Measurements from ENCODE around the gene DCP1B. TPM values are rescaled to one million over a fixed set of nuclear protein-coding genes. Genes with fewer than 3 reads are reported as not detected.

DCP1B gene
- total RNA-seq, 1 experiment from 2014 or later = 4.8 TPM

DNA sequence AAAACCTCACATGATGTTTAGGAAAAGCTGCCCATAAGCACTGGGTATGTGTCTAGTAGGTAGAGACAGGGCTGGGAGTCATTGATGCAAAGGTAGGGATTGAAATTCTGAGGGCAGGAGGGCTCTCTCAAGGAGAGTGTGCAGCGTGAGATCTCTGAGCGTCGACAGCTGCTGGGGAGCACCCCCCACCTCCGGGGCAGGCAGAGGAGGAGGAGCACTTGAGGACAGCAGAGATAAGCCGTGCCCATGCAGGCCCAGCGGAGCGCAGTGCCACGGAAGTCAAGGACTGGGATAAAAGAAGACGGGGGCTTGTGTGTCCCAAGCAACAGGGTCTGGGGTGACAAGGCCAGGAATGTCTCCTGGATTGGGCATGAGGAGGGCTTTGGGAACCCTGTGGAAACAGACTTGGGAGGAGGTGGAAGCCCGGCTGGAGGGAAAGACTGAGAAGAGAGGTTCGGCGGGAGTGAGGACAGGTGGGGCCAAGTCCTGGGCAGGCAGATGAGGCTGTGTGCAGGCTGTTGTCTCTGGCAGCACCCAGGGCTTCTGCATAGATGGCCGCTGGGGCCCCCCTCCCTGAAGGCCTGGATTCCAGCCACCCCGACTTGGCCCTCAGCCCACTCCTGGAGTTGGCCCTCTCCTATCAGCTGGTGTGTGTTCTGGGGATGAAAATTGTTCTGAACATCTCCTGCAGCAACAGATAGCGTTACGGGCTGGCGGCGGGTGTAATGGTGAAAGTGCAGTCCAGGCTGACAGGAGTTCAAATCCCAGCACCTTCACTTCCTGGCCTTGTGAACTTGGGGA, 87.7 kb downstream of the DCP1B start:
- Histone ChIP-seq H3K4me3 (ENCODE audit: low read depth in 2 of 2, low read length in 2 of 2) (no peak overlapping the region), H3K36me3 (ENCODE audit: control insufficient read depth, insufficient read depth, low read length) (no peaks in the 10 kb centered on the region), H3K4me1 (ENCODE audit: control insufficient read depth, insufficient read depth, low read length) (no peaks in the 10 kb centered on the region), H3K9me3 (ENCODE audit: control insufficient read depth, insufficient read depth, low read depth, low read length) (no peaks in the 10 kb centered on the region), H3K27ac (ENCODE audit: low read length) (no peak overlapping the region), H3K27me3 (ENCODE audit: control insufficient read depth, insufficient read depth, low read length) (no peaks in the 10 kb centered on the region)
- intact Hi-C loops (cut with micrococcal nuclease; ENCODE audit: unreplicated experiment) = no loop called here
- ATAC-seq = no peak
- CTCF ChIA-PET = no interaction called here
- no peak for DNase-seq (ENCODE audit: low read depth, low spot score)
- in situ Hi-C loops (cut with HindIII; ENCODE audit: low pct_unique_long_range_greater_than_20kb, low sequenced_read_pairs) = no loop called here
- POLR2A ChIA-PET = no interaction called here
- no TSS peak for BruUV-seq (replicated peaks)
- no peak for TF ChIP-seq POLR2AphosphoS5 (IDR thresholded peaks at IDR 0.05; ENCODE audit: low read depth, low read length)
- TF ChIP-seq, protein P1, sequence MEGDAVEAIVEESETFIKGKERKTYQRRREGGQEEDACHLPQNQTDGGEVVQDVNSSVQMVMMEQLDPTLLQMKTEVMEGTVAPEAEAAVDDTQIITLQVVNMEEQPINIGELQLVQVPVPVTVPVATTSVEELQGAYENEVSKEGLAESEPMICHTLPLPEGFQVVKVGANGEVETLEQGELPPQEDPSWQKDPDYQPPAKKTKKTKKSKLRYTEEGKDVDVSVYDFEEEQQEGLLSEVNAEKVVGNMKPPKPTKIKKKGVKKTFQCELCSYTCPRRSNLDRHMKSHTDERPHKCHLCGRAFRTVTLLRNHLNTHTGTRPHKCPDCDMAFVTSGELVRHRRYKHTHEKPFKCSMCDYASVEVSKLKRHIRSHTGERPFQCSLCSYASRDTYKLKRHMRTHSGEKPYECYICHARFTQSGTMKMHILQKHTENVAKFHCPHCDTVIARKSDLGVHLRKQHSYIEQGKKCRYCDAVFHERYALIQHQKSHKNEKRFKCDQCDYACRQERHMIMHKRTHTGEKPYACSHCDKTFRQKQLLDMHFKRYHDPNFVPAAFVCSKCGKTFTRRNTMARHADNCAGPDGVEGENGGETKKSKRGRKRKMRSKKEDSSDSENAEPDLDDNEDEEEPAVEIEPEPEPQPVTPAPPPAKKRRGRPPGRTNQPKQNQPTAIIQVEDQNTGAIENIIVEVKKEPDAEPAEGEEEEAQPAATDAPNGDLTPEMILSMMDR (IDR thresholded peaks at IDR 0.05) = no peak
- no peak for TF ChIP-seq TCF7L2 (IDR thresholded peaks at IDR 0.05; ENCODE audit: low read depth, low read length)
- TF ChIP-seq SIN3A (IDR thresholded peaks at IDR 0.05; ENCODE audit: borderline replicate concordance, insufficient read depth, low read depth, low read length) = no peak
- TF ChIP-seq, protein P2, sequence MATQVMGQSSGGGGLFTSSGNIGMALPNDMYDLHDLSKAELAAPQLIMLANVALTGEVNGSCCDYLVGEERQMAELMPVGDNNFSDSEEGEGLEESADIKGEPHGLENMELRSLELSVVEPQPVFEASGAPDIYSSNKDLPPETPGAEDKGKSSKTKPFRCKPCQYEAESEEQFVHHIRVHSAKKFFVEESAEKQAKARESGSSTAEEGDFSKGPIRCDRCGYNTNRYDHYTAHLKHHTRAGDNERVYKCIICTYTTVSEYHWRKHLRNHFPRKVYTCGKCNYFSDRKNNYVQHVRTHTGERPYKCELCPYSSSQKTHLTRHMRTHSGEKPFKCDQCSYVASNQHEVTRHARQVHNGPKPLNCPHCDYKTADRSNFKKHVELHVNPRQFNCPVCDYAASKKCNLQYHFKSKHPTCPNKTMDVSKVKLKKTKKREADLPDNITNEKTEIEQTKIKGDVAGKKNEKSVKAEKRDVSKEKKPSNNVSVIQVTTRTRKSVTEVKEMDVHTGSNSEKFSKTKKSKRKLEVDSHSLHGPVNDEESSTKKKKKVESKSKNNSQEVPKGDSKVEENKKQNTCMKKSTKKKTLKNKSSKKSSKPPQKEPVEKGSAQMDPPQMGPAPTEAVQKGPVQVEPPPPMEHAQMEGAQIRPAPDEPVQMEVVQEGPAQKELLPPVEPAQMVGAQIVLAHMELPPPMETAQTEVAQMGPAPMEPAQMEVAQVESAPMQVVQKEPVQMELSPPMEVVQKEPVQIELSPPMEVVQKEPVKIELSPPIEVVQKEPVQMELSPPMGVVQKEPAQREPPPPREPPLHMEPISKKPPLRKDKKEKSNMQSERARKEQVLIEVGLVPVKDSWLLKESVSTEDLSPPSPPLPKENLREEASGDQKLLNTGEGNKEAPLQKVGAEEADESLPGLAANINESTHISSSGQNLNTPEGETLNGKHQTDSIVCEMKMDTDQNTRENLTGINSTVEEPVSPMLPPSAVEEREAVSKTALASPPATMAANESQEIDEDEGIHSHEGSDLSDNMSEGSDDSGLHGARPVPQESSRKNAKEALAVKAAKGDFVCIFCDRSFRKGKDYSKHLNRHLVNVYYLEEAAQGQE (IDR thresholded peaks at IDR 0.05; ENCODE audit: insufficient read depth in 1 of 2, low read depth in 2 of 2, low read length in 1 of 2) = no peak

DNA sequence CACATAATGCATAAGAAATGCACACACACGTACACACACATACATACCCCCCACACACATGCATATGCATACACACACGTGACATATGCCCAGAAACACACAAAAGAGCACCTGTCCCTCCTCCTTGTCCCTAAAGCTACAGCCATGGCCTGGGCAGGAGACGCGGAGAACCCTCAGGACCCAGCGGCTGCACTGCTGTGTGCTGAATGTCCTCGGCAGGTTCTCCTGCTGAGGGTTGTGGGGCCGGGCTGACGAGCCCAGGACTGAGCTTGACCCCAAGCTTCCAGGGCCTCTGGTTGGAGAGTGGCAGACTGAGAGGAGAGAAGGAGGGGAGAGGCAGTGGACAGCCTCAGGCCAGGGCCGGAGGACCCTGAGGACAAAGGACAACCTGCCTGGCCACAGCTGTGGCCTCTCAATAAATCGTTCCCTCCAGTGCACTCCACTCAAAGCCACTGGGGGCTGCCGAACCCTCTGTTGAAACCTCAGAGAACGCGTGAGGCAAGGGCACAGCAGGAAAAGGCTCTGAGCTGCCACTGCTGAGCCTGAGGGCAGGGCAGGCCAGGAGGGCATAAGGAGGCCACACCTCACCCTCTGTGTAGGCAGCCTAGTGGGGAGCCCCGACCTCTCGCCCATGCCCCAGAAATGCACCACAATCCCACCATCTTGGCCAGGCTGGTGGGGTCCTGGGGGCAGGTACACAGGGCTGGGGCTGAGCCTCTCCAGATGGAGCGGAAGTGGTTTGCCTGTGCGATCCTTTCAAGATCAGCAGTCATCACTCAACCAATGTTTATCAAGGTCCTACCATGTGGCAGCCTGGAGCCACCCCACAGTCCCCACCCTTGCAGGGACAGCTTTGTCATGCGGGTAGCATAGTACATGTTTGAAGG, 88.9 kb downstream of the DCP1B start:
- no peaks in the 10 kb centered on the region for H3K36me3 ChIP-seq (ENCODE audit: control insufficient read depth, insufficient read depth, low read length)
- intact Hi-C loops (cut with micrococcal nuclease; ENCODE audit: unreplicated experiment) = no loop called here
- DNase-seq (ENCODE audit: low read depth, low spot score) (no peak), ATAC-seq (no peak)
- no peak overlapping the region for H3K4me3 ChIP-seq (ENCODE audit: low read depth in 2 of 2, low read length in 2 of 2)
- TF ChIP-seq POLR2AphosphoS5 (IDR thresholded peaks at IDR 0.05; ENCODE audit: low read depth, low read length) = no peak
- no TSS peak for BruUV-seq (replicated peaks)
- ChIA-PET CTCF (no interaction called here), POLR2A (no interaction called here)
- in situ Hi-C loops (cut with HindIII; ENCODE audit: low pct_unique_long_range_greater_than_20kb, low sequenced_read_pairs) = no loop called here
- no peak overlapping the region for H3K27ac ChIP-seq (ENCODE audit: low read length)
- no peaks in the 10 kb centered on the region for H3K4me1 ChIP-seq (ENCODE audit: control insufficient read depth, insufficient read depth, low read length)
- no peaks in the 10 kb centered on the region for H3K27me3 ChIP-seq (ENCODE audit: control insufficient read depth, insufficient read depth, low read length)
- H3K9me3 ChIP-seq (ENCODE audit: control insufficient read depth, insufficient read depth, low read depth, low read length) = no peaks in the 10 kb centered on the region
